ENCODE measurements around the gene BBS10. TPM values are rescaled to one million over a fixed set of nuclear protein-coding genes. Genes with fewer than 3 reads are reported as not detected.
"Not testable (repeated sequence)": the region's sequence is repeated elsewhere in the genome, so short reads cannot be mapped to it uniquely, and the experiment has no call there.

BBS10 gene
- total RNA-seq, 1 donor from 2014 or later, result 10.7 TPM

- H3K4me1 Mint-ChIP-seq, result no peaks in the 10 kb centered on the region
- no peak overlapping the region for H3K27ac Mint-ChIP-seq
- no peak for TF ChIP-seq CTCF (IDR thresholded peaks at IDR 0.05; ENCODE audit: unreplicated experiment)
- no peaks in the 10 kb centered on the region for H3K27me3 Mint-ChIP-seq (ENCODE audit: low read depth)
- H3K36me3 Mint-ChIP-seq, result peaks cover 78% of the 10 kb centered on the region
- DNase-seq (ENCODE audit: low spot score in 2 of 2, unreplicated experiment in 2 of 2), result no peak
- peaks cover 44% of the 10 kb centered on the region for H3K9me3 Mint-ChIP-seq
- no peak overlapping the region for H3K4me3 Mint-ChIP-seq
These were observed 17.9 kb upstream of the BBS10 start for GRCh38 chr12:76366163-76366562.

GRCh38 chr12:76364131-76364530 lies 15.9 kb upstream of the BBS10 start:
- H3K27me3 Mint-ChIP-seq (ENCODE audit: low read depth); H3K27ac Mint-ChIP-seq; H3K4me1 Mint-ChIP-seq; DNase-seq (ENCODE audit: low spot score in 2 of 2, unreplicated experiment in 2 of 2); H3K4me3 Mint-ChIP-seq: not testable (repeated sequence)
- Mint-ChIP-seq H3K9me3 (peaks cover 41% of the 10 kb centered on the region), H3K36me3 (peaks cover 75% of the 10 kb centered on the region)

GRCh38 chr12:76360316-76360715 lies 12.1 kb upstream of the BBS10 start:
- H3K27ac Mint-ChIP-seq, result no peak overlapping the region

GRCh38 chr12:76356071-76356470 lies 7.9 kb upstream of the BBS10 start:
- Mint-ChIP-seq H3K36me3 (peaks cover 16% of the 10 kb centered on the region), H3K4me1 (peaks cover 22% of the 10 kb centered on the region), H3K27ac (peak overlapping the region; percentile 86), H3K9me3 (no peaks in the 10 kb centered on the region), H3K4me3 (no peak overlapping the region), H3K27me3 (ENCODE audit: low read depth) (no peaks in the 10 kb centered on the region)
- DNase-seq (ENCODE audit: low spot score in 2 of 2, unreplicated experiment in 2 of 2), result no peak
- no peak for TF ChIP-seq CTCF (IDR thresholded peaks at IDR 0.05; ENCODE audit: unreplicated experiment)

More at GRCh38 chr12:76360316-76360715, 12.1 kb upstream of the BBS10 start:
- no peak for TF ChIP-seq CTCF (IDR thresholded peaks at IDR 0.05; ENCODE audit: unreplicated experiment)
- Mint-ChIP-seq H3K4me3 (no peak overlapping the region), H3K4me1 (peaks cover 22% of the 10 kb centered on the region), H3K36me3 (peaks cover 50% of the 10 kb centered on the region), H3K9me3 (peaks cover 7% of the 10 kb centered on the region), H3K27me3 (ENCODE audit: low read depth) (no peaks in the 10 kb centered on the region)
- no peak for DNase-seq (ENCODE audit: low spot score in 2 of 2, unreplicated experiment in 2 of 2)

GRCh38 chr12:76346798-76347420 lies 1.3 kb downstream of the BBS10 start:
- no peak for TF ChIP-seq CTCF (IDR thresholded peaks at IDR 0.05; ENCODE audit: unreplicated experiment)
- Mint-ChIP-seq H3K36me3 (no peaks in the 10 kb centered on the region), H3K27me3 (ENCODE audit: low read depth) (no peaks in the 10 kb centered on the region), H3K9me3 (no peaks in the 10 kb centered on the region), H3K4me3 (peak overlapping the region; percentile 95), H3K4me1 (peaks cover 34% of the 10 kb centered on the region), H3K27ac (peak overlapping the region; percentile 95)
- DNase-seq (ENCODE audit: low spot score in 2 of 2, unreplicated experiment in 2 of 2), result no peak

GRCh38 chr12:76346236-76346635 lies 2.0 kb downstream of the BBS10 start:
- Mint-ChIP-seq H3K4me3 (no peak overlapping the region), H3K36me3 (no peaks in the 10 kb centered on the region), H3K9me3 (no peaks in the 10 kb centered on the region), H3K4me1 (peaks cover 34% of the 10 kb centered on the region), H3K27me3 (ENCODE audit: low read depth) (no peaks in the 10 kb centered on the region), H3K27ac (peak overlapping the region; percentile 65)
- no peak for TF ChIP-seq CTCF (IDR thresholded peaks at IDR 0.05; ENCODE audit: unreplicated experiment)
- no peak for DNase-seq (ENCODE audit: low spot score in 2 of 2, unreplicated experiment in 2 of 2)
